Muscle layer of duodenum (tissue), 2 donors: ENCODE results near the gene TRRAP.
A peak's percentile ranks its signal among the peaks of the same experiment; 100 is the strongest.
"Not testable (repeated sequence)": the region's sequence is repeated elsewhere in the genome, so short reads cannot be mapped to it uniquely, and the experiment has no call there.

ENCODE experiments used
- H3K27ac ChIP-seq: one replicate; pipeline ENCODE4 v1.7.0; 2013; ENCODE audit warnings: mild to moderate bottlenecking, low read length
- H3K27me3 ChIP-seq: one replicate; pipeline ENCODE4 v1.7.0; 2013; ENCODE audit warnings: low read depth, mild to moderate bottlenecking, control low read depth, low read length
- H3K36me3 ChIP-seq, 2 donors: one replicate each; pipeline ENCODE4 v1.7.0; 2013; ENCODE audit warnings: low read length in 2 of 2, control low read depth in 1 of 2, mild to moderate bottlenecking in 1 of 2; ENCODE audit not compliant: insufficient read depth in 2 of 2, control insufficient read depth in 1 of 2
- H3K4me1 ChIP-seq, 2 donors: one replicate each; pipeline ENCODE4 v1.7.0; 2013; ENCODE audit warnings: low read length in 2 of 2, mild to moderate bottlenecking in 2 of 2, control low read depth in 1 of 2, moderate library complexity in 1 of 2; ENCODE audit not compliant: insufficient read depth in 2 of 2, control insufficient read depth in 1 of 2
- H3K4me3 ChIP-seq, 2 donors: one replicate each; pipeline ENCODE4 v1.7.0; 2013; ENCODE audit warnings: low read length in 2 of 2, low read depth in 1 of 2, mild to moderate bottlenecking in 1 of 2
- H3K9me3 ChIP-seq, 2 donors: one replicate each; pipeline ENCODE4 v1.7.0; 2013; ENCODE audit warnings: low read length in 2 of 2, control low read depth in 1 of 2, mild to moderate bottlenecking in 1 of 2; ENCODE audit not compliant: control insufficient read depth in 1 of 2
- donor health status: healthy.

The TRRAP gene

GRCh38 chr7:98868450-98868849 is 9.9 kb upstream of the TRRAP start:
- Histone ChIP-seq H3K4me3 (no peak overlapping the region), H3K36me3 (no peaks in the 10 kb centered on the region), H3K9me3 (no peaks in the 10 kb centered on the region), H3K27me3 (no peaks in the 10 kb centered on the region), H3K27ac (no peak overlapping the region), H3K4me1 (peaks cover 0 to 16% of the 10 kb centered on the region in 2 donors)

- Histone ChIP-seq H3K9me3 (no peaks in the 10 kb centered on the region), H3K27me3 (no peaks in the 10 kb centered on the region), H3K27ac (no peak overlapping the region), H3K4me1 (peaks cover 0 to 16% of the 10 kb centered on the region in 2 donors), H3K4me3 (peak overlapping the region in 1 of 2 donors; percentile 60), H3K36me3 (no peaks in the 10 kb centered on the region)
Measured at GRCh38 chr7:98869027-98869596, 9.2 kb upstream of the TRRAP start.

DNA sequence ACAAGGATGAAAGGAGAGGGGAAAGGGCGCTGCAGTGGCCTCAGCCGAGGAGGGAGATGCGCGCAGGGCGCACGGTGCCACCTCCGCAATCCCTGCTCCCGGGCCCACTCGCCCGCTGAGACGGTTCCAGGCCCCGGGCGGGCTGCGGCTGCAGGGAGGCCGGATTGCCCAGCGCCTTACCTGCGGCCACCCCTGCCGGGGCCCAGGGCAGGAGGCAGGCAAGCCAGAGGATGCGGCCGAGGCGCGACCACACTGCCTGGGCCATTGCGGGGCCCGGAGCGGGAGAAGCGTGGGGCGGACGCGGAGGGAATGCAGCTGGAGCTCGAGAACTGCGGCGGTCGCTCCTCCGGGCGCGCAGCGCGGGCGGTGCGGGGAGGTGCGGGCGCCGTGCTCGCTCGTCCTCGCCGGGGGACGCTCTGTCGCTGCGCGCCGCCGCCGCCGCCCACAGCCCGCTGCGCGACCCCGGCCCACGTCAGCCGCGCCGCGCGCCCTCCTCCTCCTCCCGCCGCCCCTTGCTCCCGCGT is 8.7 kb upstream of the TRRAP start, which contains the start of gene TMEM130:
TMEM130 (minus strand) TSS at position 418 of the 524 bp plus-strand sequence; CDS start at position 265, 153 bp downstream.
- Histone ChIP-seq H3K27ac (no peak within 1 kb of the TSS), H3K27me3 (no peaks in the 10 kb centered on the region), H3K4me3 (peak within 1 kb of the TSS in 1 of 2 donors; percentile 60), H3K9me3 (no peaks in the 10 kb centered on the region), H3K4me1 (peaks cover 0 to 16% of the 10 kb centered on the region in 2 donors), H3K36me3 (no peaks in the 10 kb centered on the region)

DNA sequence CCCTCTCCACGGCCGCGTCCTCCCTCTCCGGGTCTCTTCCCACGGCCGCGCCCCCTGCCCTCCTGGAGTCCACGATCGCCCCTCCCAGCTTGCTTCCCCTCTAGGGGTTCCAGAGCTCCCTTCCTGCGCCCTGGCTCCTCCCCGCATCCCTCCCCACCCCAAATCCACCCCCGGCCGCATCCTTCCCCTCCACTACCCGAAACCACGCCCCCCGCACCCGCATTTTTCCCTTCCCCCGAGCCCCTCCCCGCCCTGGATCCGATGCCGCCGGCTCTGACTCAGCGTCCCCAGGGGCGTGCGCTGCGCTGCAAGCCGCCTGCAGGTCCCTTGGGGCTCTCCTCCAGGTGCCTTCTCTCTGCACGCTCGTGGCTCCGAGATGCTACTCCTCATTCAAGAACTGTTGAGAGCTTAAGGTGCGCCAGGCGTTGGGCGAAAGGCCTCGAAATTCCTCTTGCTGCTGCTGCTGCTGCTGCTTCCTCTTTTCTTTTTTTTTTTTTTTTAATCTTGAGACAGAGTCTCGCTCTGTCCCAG is 8.1 kb upstream of the TRRAP start:
- Histone ChIP-seq H3K36me3 (no peaks in the 10 kb centered on the region), H3K4me1 (peaks cover 0 to 16% of the 10 kb centered on the region in 2 donors), H3K27ac (no peak overlapping the region), H3K9me3 (no peaks in the 10 kb centered on the region), H3K27me3 (no peaks in the 10 kb centered on the region), H3K4me3 (peak overlapping the region in 1 of 2 donors; percentile 60)

GRCh38 chr7:98870807-98871491 is 7.4 kb upstream of the TRRAP start:
- Histone ChIP-seq H3K27ac (no peak overlapping the region), H3K4me1 (peaks cover 0 to 16% of the 10 kb centered on the region in 2 donors), H3K36me3 (no peaks in the 10 kb centered on the region), H3K9me3 (no peaks in the 10 kb centered on the region), H3K4me3 (peak overlapping the region in 1 of 2 donors; percentile 60), H3K27me3 (no peaks in the 10 kb centered on the region)

DNA sequence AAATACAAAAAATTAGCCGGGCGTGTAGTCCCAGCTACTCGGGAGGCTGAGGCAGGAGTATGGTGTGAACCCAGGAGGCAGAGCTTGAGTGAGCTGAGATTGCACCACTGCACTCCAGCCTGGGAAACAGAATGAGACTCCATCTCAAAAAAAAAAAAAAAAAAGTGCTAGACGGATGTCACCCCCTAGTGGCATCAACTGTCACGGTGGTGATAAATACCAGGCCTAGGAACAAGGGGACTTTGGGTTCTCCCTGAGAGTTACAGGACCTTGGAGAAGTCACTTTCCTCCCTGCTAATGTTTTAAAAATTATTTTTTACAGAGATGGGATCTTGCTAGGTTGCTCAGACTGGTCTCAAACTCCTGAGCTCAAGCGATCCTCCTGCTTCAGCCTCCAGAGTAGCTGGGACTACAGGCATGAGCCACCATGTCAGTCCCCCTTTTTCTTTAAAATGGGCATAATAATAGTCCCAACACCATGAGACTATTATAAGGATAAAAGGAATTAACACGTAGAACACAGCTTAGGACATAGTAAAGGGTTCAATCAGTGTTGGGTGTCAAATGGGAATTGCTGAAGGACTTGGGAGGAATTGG is 5.9 kb upstream of the TRRAP start:
- no peak overlapping the region for H3K27ac ChIP-seq
- H3K27me3 ChIP-seq, result no peaks in the 10 kb centered on the region
- H3K4me1 ChIP-seq, result peaks cover 0 to 16% of the 10 kb centered on the region in 2 donors
- H3K4me3 ChIP-seq, result no peak overlapping the region
- H3K9me3 ChIP-seq, result no peaks in the 10 kb centered on the region
- H3K36me3 ChIP-seq, result no peaks in the 10 kb centered on the region

- H3K27me3 ChIP-seq, H3K9me3 ChIP-seq: not testable (repeated sequence)
Measured at GRCh38 chr7:98873610-98874009, 4.7 kb upstream of the TRRAP start.

DNA sequence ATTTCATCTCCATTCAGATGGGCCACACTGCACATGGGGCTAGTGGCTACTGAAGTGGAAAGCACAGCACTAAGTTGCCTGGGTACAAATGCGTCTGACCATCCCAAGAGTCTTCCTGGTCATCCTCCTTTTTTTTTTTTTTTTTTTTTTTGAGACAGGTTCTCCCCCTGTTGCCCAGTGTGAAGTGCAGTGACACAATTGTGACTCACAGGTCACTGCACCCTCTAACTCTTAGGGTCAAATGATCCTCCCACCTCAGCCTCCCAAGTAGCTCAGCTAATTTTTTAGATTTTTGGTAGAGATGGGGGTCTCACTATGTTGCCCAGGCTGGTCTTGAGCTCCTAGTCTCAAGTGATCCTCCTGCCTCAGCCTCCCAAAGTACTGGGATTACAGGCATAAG is 3.4 kb upstream of the TRRAP start:
- Histone ChIP-seq H3K4me1 (peaks cover 5 to 21% of the 10 kb centered on the region in 2 donors), H3K27me3 (no peaks in the 10 kb centered on the region), H3K27ac (no peak overlapping the region), H3K4me3 (no peak overlapping the region), H3K9me3 (no peaks in the 10 kb centered on the region), H3K36me3 (no peaks in the 10 kb centered on the region)

More at GRCh38 chr7:98873610-98874009, 4.7 kb upstream of the TRRAP start:
- peaks cover 0 to 22% of the 10 kb centered on the region in 2 donors for H3K4me1 ChIP-seq
- not testable (repeated sequence) for H3K4me3 ChIP-seq, H3K27ac ChIP-seq, H3K36me3 ChIP-seq

GRCh38 chr7:98875501-98875900 is 2.8 kb upstream of the TRRAP start:
- H3K4me3 ChIP-seq, result no peak overlapping the region
- no peaks in the 10 kb centered on the region for H3K9me3 ChIP-seq
- no peak overlapping the region for H3K27ac ChIP-seq
- H3K27me3 ChIP-seq, result no peaks in the 10 kb centered on the region
- H3K4me1 ChIP-seq, result peaks cover 5 to 22% of the 10 kb centered on the region in 2 donors
- H3K36me3 ChIP-seq, result no peaks in the 10 kb centered on the region

DNA sequence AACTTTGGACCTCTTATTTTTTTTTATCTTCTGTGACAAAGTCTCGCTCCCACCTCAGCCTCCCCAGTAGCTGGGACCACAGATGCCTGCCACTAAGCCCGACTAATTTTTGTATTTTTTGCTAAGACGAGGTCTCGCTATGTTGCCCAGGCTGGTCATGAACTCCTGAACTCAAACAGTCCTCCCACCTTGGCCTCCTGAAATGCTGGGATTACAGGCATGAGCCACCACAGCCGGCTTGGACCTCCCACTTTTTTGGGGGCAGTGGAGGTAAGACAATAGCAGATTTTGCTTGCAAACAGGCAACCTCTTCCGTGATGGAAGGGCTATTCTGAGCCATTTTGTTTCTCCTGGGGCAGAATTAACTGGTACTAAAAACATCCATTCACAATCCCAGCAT is 1.2 kb upstream of the TRRAP start:
- Histone ChIP-seq H3K27ac (no peak overlapping the region), H3K9me3 (no peaks in the 10 kb centered on the region), H3K4me3 (no peak overlapping the region), H3K27me3 (no peaks in the 10 kb centered on the region), H3K36me3 (peaks cover 7 to 12% of the 10 kb centered on the region in 2 donors), H3K4me1 (peaks cover 5 to 17% of the 10 kb centered on the region in 2 donors)

DNA sequence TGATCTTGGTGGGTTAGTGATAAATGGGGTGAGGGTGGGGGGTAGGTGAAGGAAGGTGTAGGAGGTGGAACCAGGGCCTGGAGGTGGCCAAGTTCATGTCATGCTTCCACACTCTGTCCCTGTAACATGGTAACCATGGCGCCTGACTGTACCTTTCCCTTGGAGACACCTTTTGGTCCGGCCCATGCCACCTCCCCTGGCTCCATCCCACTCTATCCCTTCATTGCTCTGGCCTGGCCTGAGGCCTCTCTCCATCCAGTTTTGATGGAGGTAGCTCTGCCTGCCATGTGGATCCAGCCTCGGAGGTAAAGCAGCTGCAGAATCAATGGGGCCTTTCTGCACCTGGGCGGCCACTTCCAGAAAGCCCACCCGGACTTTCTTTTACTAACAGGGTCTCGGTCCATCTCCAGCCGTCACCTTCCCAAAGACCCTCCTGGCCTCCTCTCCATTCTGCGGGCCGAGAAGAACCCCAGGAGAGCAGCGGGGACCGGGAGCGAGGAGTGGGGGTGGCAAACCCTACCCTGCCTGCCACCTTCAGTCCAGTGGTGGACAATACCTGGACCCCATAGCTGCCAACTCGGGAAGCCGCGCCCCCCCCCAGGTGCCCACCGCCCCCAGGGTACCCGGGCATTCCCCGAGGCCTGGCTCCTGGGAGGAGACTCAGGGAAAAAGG is 504 bp upstream of the TRRAP start:
- Histone ChIP-seq H3K27me3 (no peaks in the 10 kb centered on the region), H3K36me3 (peaks cover 8 to 19% of the 10 kb centered on the region in 2 donors), H3K4me3 (peak overlapping the region; percentile 42 to 96), H3K4me1 (peaks cover 5 to 17% of the 10 kb centered on the region in 2 donors), H3K27ac (no peak overlapping the region), H3K9me3 (no peaks in the 10 kb centered on the region)
